NCI-H524 treated with DMSO at 0.1 percent for 48 hours (cell line): Measurements from ENCODE around the gene SPANXN1.
"Not testable (repeated sequence)": the region's sequence is repeated elsewhere in the genome, so short reads cannot be mapped to it uniquely, and the experiment has no call there.

Source experiments
- DNase-seq: peaks from one replicate; lab custom pipeline; 2025; lab: John Stamatoyannopoulos, UW

SPANXN1 gene

GRCh38 chrX:145247203-145247602, at the start of gene SPANXN1:
SPANXN1 (plus strand) TSS chrX:145247503; CDS start chrX:145247587, 84 bp downstream.
- not testable (repeated sequence) for DNase-seq

- no peak for DNase-seq
Observed at GRCh38 chrX:145199078-145199477, 48.2 kb upstream of the SPANXN1 start.

GRCh38 chrX:145213504-145213903, 33.8 kb upstream of the SPANXN1 start:
- DNase-seq, result no peak

- no peak for DNase-seq
Observed at GRCh38 chrX:145292218-145292617, 44.9 kb downstream of the SPANXN1 start.
